Cortex of kidney (tissue), 1 donor: ENCODE measurements around the gene PRDM16.
"Not testable (repeated sequence)": the region's sequence is repeated elsewhere in the genome, so short reads cannot be mapped to it uniquely, and the experiment has no call there.

Source experiments
- DNase-seq: peaks from one replicate; lab custom pipeline; 2025; lab: John Stamatoyannopoulos, UW

Gene PRDM16

DNA sequence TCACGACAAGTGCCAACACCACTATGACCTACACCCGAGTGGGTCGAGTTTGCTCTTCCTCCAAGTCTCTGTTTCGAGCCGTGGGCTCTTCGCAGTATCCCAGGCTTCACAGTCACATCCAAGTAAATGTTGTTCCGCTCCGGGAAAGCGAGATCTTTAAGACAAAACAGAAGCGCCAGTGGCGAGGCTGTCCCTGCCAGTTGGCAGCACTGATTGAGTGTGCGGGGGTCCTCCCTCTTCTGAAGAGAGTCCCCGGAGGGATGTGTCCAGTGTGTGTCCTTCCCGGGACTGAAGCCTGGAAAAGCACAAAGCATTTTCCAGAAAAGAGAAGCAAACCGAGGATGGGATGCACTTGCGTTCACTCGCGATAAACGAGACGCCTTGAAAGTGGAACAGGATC lies 158.9 kb downstream of the PRDM16 start:
- DNase-seq: no peak

DNA sequence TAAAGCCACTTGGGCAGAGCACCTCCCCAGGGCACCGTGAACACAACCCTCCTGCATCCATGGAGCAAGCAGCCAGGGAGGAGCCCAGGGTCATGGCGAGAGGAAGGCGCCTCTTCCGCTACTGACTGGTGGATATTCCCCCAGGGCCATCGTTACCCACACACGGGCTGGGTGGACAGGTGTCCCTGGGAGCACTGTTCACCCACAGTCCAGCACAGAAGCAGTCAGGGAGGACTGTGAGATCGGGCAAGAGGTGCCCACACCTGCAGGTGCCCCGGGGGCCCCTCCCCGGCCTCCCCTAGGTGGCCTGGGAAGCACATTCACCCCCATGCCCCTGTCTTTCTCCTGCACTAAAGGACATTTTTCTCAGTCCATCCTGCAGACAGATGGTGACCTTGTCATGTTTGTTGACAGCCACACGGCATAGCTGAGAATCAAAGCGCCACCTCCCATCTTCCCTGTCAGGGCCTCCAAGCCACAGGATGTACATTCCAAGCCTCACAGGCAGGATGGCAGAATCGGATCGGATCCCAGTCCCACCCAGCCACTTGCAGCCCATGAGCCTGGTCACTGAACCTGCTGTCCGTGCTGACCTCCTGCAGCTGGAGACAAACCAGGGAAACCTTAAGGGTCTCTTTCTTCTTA lies 160.2 kb downstream of the PRDM16 start:
- no peak for DNase-seq

GRCh38 chr1:3230553-3230952 lies 161.6 kb downstream of the PRDM16 start:
- no peak for DNase-seq

GRCh38 chr1:3231245-3231644 lies 162.2 kb downstream of the PRDM16 start:
- DNase-seq: no peak

- DNase-seq: no peak
Observed at GRCh38 chr1:3231826-3232225, 162.8 kb downstream of the PRDM16 start.

GRCh38 chr1:3233031-3233430 lies 164.0 kb downstream of the PRDM16 start:
- DNase-seq: no peak

- DNase-seq: no peak
Observed at GRCh38 chr1:3233551-3233950, 164.5 kb downstream of the PRDM16 start.

DNA sequence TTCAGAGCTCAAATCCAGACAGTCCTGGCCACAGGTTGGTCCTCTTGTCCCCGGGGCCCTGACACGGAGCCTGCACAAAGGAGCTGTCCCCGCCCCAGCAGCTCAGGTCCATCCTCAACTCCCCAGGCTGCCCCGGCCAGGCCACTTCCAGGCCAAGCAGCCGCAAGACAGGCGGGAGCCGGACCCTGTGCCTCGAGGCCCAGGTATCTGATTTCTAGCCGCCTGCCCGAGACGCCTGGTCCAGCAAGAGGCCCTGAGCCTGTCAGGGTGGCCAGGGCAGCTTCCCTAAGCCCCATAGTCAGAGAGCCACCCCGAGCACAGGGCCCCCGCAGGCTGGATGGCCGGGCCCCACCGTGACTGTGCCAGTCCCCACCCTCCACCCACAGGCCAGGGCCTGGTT lies 165.3 kb downstream of the PRDM16 start:
- no peak for DNase-seq

GRCh38 chr1:3234956-3235355 lies 166.0 kb downstream of the PRDM16 start:
- DNase-seq: no peak

DNA sequence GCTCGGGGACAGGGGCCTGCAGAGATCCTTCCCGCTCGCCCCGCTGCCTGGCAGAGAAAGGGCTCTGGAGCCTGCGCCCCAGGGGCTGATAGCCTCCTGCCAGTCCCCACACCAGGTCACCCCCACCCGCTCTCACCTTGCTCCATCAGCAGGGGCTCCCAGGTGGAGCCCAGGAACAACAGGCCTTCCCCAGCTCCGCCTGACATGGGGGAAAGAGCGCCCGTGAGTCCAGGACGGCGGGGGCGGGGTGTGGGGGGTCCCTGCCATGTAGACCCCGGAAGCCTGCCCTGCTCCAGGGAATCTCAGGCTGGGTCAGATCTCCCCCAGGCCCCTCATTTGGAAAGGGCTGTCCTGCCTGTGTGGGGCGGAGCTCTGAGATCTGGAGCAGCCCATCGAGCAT lies 166.5 kb downstream of the PRDM16 start:
- no peak for DNase-seq

GRCh38 chr1:3236361-3236760 lies 167.4 kb downstream of the PRDM16 start:
- DNase-seq: no peak

DNA sequence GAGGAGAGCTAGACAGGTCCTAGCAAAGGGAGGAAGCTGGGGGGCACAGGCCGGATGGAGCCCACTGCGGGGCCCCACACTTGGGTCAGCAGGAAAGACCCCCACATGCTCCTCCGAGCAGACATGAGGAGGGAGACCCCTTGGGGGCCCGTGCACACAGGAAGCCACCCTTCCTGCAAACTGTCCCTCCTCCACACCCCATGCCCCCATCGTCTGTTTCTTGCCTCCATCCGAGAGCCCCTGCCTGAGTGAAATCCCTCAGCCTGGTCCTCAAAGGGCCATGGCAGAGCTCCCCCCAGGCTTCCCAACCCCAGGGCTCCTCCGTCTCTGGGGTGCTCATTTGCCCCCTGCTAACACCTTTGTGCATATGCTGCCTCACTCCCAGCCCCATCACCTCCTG lies 168.0 kb downstream of the PRDM16 start:
- no peak for DNase-seq

DNA sequence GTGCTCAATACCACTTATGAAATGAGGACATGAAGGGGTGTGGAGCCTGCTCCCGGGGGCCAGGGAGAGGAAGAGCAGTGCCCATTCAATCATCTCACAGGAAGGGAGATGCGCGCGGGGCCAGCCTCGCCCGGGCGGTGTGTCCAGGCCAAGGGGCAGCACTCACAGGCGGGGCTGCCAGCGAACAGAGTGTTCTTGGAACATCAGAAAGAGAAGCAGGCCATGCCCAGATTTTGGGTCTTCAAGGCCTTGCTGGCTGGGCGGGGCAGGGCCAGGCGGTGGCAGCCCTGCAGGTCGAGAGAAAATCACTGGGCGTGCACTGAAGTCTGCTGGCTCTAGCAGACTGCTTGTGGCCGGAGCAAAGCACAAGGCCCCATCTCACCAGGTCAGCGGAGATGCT lies 168.6 kb downstream of the PRDM16 start:
- DNase-seq: no peak

GRCh38 chr1:3237994-3238702 lies 169.1 kb downstream of the PRDM16 start:
- no peak for DNase-seq

GRCh38 chr1:3238703-3239278 lies 169.8 kb downstream of the PRDM16 start:
- DNase-seq: no peak

DNA sequence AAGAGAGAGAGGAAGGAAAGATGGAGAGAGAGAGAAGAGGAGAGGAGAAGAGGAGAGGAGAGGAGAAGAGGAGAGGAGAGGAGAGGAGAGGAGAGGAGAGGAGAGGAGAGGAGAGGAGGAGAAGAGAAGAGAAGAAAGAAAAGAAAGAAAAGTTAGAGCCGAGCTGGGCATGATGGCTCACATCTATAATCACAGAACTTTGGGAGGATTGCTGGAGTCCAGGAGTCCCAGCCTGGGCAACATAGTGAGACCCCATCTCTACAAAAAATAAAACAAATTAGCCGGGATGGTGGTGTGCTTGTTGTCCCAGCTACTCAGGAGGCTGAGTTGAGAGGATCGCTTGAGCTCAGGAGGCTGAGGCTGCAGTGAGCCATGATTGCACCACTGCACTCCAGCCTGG lies 171.0 kb downstream of the PRDM16 start:
- DNase-seq: not testable (repeated sequence)

GRCh38 chr1:3240524-3241235 lies 171.7 kb downstream of the PRDM16 start:
- no peak for DNase-seq

- no peak for DNase-seq
Observed at GRCh38 chr1:3241236-3241550, 172.2 kb downstream of the PRDM16 start.

- no peak for DNase-seq
Observed at GRCh38 chr1:3241673-3242407, 172.8 kb downstream of the PRDM16 start.

DNA sequence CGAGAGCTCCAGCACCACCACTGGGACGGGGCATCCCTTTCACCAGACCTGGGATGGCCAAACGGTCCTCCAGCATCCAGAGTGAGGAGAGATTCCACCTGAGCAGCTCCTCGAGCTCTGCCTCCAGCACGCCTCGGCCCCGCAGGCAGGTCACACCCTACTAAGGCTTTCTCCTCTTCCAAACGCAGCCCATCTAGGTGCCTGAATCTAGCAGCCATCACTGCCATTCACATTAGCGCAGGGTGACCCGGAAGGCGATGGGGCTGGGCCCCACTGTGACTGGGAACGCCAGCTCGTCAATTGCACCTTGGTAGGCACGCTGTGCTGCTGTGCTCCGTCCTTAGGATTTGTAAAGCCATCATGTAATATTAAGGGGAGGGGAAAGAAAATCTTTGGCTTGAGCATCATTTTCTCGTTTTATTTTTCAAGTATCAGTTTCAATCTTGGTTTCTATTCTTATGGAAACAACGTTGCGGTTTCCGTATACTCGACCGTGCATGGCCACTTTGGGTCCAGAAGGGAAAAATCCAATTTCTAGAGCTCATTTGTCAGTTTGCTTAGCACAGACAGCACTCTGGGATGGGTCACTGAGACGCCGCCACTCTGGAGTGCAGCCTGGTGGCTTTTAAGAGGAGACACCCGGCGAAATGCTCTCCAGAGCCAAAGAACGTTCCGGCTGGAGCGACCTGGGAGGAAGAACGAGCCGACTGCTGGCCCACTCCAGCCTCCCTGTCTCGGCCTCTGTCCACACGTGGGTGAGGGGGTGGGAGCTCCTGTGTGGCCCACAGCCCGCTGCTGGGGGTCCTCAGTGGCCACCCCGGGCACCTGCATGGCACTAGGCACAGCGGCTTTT lies 173.6 kb downstream of the PRDM16 start:
- no peak for DNase-seq

DNA sequence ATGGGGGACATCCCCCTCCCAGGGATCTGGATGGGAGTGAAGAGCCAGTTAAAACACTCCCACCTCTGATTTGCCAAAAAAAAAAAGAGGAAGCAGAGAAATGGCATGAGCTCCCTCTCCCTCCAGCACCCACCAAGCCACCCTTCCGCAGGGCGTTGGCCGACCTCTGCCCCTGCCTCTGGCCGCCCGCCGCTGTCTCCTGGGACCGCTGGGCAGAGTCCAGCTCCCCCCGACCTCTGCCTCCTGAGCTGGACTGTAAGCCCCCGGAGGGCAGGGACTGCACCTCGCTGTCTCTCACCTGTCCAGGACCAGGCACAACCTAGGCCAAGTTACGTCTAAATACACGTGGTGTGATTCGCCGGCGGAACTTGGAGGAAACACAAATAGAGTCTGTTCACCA lies 174.3 kb downstream of the PRDM16 start:
- no peak for DNase-seq
